HG03354 (cell line): ENCODE results near the gene PACS1.

ENCODE experiments used
- ATAC-seq: cut with Tn5 transposase; IDR thresholded peaks from one replicate; pipeline ENCODE4 v1.9.1; 2021; ENCODE audit warnings: mild to moderate bottlenecking; ENCODE audit not compliant: unreplicated experiment, poor library complexity, severe bottlenecking

Gene PACS1

DNA sequence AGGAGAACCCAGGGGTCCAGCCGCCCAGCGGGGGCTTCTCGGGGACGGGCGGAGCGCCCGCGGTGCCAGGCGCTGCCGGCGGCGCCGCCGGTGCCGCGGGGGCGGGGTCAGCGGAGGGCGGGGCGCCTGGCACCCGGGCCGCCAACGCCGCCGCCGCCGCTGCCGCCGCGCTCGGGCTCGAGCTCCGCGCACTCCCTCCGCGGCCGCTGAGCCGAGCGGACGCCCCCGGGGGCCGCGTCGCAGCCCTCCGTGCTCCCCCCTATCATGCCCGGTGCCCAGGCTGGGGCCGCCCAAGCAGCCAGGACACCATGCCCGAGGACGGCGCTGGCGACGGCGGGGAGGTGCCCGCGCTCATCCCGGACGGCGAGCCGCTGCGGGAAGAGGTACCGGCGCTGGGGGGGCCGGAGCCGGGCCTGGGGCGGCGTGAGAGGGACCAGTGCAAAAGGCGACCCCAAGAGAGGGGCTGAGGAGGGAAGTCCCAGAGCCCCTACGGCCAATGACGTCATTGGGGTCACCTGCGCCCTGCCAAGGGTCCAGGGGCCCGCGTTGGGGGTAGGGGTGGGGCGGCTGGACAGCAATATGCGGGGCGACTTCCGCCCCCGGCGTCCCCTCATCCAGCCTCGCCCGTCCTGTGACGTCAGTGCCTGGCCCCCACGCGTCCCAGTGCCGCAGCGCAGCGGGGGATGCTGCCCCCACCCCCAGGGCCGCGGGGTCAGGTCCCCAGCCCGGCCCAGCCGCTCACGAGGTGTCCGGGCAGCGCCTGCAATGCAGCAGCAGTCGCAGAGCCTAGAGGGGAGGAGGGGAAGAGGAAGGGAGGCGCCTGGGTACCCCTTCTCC is 221.9 kb downstream of the PACS1 start, which contains the start of gene TMEM151A:
Gene TMEM151A, plus strand, starts transcription at position 189 of the 837 bp plus-strand sequence. Its CDS starts 120 bp downstream, at position 309.
- ATAC-seq, result no peak

DNA sequence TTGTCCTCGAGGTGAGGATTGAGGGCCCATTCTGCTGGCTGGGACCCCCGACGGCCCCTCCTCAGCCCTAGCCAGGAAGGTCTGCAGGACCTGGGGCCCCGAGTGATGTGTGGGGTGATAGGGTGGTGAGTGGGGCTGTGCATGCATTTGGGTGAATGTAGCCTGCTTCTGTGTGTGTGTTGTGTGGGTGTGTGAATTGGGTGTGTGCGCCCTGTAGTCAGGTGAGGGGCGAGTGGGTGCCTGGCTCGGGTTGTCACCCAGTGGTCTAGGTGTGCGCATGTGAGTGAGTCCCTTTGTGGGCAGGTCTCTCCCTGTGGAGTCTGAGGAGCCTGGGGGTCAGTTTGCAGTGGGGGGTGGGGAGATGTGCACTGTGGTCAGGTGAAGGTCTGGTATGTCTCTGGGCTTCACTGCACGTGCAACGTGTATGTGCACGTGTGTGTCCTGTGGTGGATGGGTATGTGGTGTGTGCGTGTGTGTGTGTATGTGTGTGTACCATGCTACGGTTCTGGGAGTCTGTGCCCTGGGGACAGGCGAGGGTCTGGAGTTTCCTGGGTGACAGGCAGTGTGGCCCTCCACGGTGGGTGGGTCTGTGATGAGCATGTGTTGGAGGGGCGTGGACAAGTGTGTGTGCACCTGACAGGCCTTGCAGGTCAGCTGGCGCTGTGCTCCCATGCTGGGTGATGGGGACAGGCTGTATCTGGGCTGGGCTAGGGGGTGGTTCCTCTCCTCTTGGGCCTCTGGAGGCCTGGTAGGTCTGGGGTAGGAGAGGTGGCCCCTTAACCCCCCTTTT is 222.7 kb downstream of the PACS1 start:
- ATAC-seq, result no peak

DNA sequence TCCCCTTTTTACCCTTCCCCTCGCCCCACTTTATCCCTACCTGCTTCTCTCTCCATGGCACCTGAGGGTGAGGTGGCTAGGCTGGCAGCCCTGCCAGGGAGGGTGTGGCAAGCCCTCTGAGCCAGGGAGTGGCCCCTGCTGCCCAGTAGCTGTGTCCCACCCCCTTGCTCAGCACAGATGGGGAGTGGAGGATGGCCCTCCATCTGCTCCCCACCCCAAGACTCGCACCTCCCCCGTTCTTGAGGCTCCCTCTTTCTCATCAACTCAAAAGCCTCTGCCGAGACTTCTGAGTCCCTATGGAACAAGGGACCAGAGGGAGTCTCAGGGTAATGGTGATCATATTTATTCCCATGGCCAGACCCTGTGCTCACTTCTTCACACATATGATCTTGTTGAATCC is 223.3 kb downstream of the PACS1 start:
- ATAC-seq, result no peak

GRCh38 chr11:66293777-66294625 is 223.9 kb downstream of the PACS1 start:
- no peak for ATAC-seq
